GM12875 (cell line): Measurements from ENCODE around the gene CTNNA3.

Experiments
- H3K4me3 ChIP-seq: one replicate; pipeline ENCODE4 v1.5.1; 2011; ENCODE audit warnings: low read depth, low read length, control low read depth
- TF ChIP-seq, protein P1 (sequence below): IDR thresholded peaks from 2 replicates; pipeline ENCODE4 v1.5.1; 2011; ENCODE audit warnings: low read depth, mild to moderate bottlenecking, control low read depth, inconsistent platforms, low read length, moderate library complexity, borderline replicate concordance; ENCODE audit not compliant: insufficient read depth

Gene CTNNA3

DNA sequence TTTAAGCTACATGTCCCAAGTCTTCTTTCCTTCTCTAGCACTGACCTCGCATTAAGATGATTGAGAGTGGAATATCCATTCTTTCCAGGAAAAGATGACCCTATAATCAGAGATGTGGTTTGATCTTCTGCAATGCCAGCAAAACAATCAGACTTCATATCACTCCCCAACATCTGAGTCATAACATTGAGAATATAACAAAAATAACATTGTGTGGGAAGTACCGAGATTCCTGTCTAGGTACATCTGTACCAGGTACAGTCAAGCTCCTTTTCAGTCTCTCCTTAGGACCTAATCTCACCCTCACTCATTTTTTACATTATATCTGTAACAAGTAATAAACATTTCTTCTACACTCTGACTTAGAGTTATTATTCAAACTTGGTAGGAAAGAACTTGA lies 568.6 kb downstream of the CTNNA3 start:
- H3K4me3 ChIP-seq: no peak overlapping the region
- TF ChIP-seq, protein P1, sequence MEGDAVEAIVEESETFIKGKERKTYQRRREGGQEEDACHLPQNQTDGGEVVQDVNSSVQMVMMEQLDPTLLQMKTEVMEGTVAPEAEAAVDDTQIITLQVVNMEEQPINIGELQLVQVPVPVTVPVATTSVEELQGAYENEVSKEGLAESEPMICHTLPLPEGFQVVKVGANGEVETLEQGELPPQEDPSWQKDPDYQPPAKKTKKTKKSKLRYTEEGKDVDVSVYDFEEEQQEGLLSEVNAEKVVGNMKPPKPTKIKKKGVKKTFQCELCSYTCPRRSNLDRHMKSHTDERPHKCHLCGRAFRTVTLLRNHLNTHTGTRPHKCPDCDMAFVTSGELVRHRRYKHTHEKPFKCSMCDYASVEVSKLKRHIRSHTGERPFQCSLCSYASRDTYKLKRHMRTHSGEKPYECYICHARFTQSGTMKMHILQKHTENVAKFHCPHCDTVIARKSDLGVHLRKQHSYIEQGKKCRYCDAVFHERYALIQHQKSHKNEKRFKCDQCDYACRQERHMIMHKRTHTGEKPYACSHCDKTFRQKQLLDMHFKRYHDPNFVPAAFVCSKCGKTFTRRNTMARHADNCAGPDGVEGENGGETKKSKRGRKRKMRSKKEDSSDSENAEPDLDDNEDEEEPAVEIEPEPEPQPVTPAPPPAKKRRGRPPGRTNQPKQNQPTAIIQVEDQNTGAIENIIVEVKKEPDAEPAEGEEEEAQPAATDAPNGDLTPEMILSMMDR: no peak

DNA sequence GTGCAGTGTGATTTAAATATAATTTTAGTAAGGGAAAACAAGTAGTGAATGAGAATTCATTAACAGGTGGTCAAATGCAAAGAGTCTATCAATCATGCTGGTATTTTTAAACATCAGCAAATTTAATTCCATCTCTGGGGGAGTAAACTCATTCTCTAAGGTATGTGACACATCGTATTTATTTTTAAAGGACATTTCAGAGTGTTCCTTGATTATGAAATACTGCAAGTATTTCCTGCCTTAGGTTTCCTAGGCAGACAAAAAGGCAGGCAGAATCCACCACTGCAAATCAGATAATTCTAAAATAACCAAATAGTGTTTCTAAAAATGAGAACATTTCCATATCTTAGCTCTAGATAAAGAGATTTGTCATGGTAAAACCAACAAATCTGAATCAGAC lies 576.3 kb downstream of the CTNNA3 start:
- H3K4me3 ChIP-seq: no peak overlapping the region

DNA sequence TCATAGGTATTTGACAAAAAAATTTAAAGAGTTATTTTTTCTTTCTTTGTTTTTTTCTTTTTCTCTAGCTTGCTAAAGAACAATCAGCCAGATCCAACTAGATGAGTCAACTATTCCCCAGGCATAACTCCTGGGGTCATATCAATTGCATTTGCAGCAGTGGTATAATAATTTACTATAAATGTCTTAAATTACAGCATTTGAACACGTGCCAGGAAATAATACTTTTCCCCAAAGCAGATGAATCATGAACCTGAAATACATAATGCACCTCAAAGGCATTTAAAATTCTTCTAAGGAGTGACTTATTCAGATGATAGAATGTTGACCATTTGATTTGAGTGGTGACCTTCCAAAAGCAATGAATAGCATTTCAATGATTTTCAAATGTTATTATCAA lies 580.0 kb downstream of the CTNNA3 start:
- TF ChIP-seq, protein P1: no peak
- no peak overlapping the region for H3K4me3 ChIP-seq

More for the DNA sequence above, 576.3 kb downstream of the CTNNA3 start:
- TF ChIP-seq, protein P1: no peak

DNA sequence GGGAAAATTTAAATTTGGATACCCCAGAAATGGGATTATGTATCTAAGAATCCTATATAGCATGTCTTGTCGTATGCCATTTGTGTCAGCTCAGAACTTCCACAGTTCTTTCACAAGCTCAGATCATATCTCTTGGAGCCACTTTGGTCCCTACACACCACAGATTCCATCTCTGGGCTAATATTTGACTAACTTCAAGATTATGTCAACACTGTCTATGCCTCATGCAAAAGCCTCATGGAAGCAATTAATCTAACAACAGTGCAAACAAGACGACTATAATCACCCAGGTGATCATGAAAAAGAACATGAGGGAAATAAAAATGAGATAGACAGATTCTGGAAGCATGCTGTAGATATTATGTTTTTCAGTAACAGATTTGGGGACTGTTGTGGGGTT lies 581.0 kb downstream of the CTNNA3 start:
- TF ChIP-seq, protein P1: no peak
- H3K4me3 ChIP-seq: no peak overlapping the region

DNA sequence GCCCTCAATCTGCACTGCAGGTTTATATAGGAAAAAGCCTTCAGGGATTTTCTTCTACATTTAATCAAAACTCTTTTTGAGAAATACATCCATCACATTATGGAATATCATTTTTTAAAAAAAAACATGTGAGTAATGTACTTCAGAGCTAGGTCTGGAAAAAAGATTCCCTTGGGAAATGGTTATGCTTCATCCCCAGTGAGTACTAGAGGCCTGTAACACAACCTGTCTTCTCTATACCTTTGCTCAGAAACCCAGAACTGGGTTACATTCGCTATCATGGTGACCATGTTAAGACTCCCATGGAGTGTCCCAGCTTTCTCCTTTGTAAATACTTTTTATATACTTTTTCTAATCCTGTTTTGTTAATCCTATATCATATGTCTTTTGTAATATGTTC lies 583.2 kb downstream of the CTNNA3 start:
- no peak overlapping the region for H3K4me3 ChIP-seq
- TF ChIP-seq, protein P1: no peak

DNA sequence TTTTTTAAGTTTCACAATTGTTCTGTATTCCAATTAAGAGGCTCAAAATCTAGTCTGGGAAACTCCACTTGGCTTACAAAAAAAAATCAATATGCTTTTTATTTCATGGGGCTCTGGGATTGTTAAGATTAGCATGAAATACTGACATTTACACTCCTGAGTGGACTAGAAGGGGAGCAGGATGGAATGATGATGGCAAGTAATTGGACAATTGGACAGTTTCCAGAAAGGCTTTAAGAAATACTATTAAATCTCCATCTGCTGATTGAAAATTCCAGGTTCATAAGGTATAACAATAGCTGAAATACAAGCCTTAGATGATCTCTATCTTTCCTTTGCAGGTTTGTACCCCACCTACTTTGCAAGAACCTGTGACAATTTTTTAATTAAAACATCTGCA lies 585.7 kb downstream of the CTNNA3 start:
- TF ChIP-seq, protein P1: no peak
- H3K4me3 ChIP-seq: no peak overlapping the region

DNA sequence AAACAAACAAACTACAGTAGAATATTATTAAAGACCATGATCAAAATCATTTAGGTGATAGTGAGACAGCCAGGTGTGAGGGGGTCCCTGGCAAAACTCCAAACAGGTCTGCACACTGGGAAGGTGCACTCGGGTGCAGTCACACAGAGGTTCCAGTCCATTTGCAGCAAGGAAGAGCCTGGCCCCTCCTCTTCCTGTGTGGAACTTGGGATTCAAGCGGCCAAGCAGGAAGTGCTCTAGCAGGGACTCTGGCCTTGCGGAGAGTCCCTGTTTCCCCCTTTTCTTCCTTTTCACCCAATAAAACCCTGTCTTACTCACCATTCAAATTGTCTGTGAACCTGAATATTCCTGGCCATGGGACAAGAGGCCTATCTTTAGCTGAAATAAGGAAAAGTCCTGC lies 588.3 kb downstream of the CTNNA3 start:
- H3K4me3 ChIP-seq: no peak overlapping the region
- TF ChIP-seq, protein P1: no peak
